ENCODE results near the gene IGHMBP2.
A peak's percentile ranks its signal among the peaks of the same experiment; 100 is the strongest.

The IGHMBP2 gene

DNA sequence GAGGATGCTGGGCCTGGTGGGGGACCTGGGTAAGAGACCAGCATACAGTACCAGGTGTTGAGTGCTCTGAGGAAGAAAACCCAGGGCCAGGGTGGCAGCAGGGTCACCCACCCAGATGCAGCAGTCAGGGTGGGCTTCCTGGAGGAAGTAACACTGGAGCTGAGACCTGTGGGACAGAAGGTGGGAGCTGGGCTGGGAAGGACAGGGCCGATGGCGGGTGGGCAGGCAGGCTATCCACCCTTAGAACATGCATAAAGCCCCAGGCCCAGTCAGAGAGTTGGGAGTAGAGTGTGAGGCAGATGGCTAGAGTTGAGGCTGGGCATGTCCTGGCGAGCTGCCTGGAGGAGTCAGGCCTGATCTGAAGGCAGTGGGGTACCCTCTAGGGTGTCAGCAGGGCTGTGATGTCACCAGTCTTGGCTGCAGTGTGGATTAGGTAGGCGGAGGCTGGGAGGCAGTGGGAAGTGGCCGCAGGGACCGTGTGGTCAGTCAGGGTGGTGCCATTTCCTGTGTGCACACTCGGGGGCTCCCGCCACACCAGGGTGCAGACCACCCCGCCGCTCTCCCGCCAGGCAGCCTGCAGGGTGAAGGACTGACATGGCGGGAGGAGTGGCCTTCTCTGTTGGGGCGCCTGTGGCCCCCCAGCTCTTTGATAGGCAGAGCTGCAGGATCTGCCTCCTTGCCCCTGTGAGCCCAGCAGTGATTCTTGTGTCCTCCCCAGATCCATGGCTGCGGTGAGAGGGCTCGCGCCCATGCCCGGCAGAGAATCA lies 35.3 kb downstream of the IGHMBP2 start:
- no peak for DNase-seq

GRCh38 chr11:68939583-68940555 lies 36.2 kb downstream of the IGHMBP2 start:
- no peak for DNase-seq

DNA sequence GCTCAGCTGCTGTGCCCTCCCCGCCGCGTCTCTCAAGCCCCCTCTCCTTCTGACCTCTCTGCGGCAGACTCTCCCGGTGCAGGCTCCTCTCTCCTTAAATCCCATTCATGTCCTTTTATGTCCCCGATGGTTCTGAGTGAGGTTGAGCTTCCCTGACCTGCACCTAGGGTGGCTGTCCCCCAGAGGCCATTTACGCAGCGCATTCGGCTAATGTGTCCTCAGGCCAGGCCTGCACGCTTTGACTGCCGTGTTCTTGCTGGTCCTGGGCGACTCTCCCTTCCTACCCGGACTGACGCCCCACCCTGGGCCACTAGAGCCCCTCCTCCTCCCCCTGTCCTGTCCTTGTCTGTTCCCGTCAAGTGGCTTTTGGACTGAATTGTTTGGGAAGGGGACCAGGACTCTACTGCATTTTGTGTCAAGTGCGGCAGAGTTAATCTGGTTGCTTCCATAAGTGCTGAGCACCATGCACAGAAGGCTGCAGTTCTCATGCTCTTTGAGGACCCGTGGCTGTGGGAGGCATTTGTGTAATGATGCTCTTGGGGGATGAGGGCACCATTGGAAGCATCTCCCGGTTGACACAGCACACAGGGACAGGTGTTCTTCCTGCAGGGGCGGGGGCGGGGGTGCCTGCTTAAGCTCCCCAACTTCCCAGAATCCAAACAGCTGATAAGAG lies 37.1 kb downstream of the IGHMBP2 start:
- DNase-seq: no peak

- DNase-seq: no peak
Measured at GRCh38 chr11:68941324-68942094, 37.8 kb downstream of the IGHMBP2 start.

DNA sequence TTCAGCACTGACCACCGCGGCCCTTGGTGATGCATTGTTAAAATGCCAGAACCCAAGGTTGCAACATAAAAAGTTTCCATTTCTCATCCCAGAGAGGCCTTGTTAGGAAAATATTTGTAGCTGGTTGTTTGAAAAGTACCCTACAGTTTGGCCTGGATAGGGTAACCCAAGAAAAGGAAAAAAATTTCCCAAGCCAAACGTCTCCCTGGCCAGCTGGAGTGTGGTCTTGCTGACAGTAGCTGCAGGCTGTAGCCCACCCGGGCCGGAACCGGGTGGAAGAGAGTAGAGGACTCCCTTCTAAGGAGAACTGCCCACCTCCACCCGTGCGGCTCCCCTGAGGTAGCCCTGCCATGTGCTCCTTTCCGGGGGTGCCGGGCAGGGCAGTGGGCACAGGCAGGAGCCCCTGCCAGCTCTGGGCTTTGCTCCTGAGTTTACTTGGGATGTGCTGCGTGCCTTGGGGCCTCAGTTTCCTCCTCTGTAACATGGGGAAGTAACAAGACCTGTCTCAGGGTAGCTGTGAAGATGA lies 38.5 kb downstream of the IGHMBP2 start:
- DNase-seq: no peak

DNA sequence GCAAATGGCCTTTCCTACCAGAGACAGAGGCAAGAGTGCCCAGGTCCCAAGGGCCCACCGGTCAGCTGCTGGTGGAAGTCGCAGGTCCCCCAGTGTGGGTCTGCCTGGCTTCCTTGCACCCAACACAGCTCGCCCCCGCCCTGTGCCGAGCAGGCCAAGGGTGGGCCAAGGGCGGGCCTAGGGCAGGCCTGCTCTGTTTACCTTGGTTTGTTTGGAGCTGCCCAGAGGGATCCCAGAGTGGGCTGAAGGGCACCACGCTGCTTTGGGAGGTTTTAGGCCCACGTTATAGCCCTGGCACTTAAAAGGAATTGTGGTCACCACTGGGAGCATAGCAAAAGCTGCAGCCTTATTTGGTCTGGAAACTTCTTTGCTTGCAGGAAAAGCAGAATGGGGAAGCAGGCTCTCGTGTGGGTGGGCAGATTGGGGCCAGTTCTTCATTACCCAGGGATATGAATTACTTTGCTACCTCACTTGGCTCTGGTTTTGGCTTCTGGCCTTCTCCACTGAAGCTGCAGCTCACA lies 39.1 kb downstream of the IGHMBP2 start:
- DNase-seq: no peak

DNA sequence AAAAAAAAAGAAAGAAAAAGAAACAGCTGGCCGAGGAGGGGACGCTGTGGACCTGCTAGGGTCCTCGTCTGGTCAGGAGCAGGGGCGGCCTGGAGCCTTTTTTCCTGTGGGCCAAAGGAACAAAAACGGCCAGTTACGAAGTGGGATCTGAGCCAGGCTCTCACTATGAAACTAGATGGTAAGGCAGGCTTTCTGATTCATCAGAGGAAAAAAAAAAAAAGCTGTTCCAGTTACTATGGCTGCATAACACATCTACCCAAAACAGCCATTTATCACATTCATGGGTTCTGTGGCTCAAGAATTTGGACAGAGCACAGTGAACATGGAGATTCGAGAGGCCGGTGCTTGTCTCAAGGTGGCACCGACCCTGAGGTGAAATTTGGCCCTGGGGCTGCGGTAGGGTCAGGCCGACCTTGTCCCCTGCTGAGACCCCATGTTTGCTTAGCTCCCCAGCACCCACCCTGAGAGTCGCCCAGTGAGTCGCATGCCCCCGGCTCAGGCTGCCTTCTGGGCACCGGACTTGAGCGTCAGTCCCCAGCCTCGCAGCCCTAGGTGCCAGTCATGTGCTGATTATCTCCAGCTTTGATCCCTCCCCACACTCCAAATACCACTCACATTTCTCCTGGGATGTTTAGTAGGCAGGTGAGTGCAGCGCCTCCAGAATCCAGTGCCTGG lies 42.9 kb downstream of the IGHMBP2 start:
- peak in 1 of 58 donors; percentile 8 for DNase-seq

DNA sequence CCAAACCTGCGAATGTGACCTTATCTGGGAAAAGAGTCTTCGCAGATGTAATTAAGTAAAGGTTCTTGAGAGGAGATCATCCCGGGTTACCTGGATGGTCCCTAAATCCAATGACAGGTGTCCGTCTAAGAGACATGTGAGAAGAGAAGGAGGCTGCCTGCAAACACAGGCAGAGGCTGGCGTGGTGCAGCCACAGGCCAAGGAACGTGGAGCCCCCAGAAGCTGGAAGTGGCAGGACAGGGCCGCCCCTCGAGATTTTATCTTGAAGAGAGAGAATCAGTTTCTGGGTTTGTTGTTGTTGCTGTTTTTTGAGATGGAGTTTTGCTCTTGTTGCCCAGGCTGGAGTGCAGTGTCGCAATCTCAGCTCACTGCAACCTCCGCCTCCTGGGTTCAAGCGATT lies 43.5 kb downstream of the IGHMBP2 start:
- no peak for DNase-seq

DNA sequence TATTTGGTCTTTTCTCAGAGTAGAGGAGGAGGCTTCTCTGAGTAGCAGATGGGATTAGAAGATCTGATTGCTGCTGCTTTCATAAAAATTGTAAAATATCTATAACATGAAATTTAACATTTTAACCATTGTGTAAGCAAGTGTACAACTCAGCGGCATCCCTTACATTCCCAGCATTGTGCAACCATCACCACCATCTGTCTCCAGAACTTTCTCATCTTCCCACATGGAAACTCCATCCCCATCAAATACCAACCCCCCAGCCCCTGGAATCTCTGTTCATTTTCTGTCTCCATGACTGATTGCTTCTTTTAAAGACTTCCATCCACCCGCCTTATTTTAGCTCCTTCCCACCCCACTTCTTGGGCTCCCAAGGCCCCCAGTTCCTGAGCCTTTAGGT lies 44.8 kb downstream of the IGHMBP2 start:
- DNase-seq: peak in 2 of 58 donors; percentile 13 to 28

GRCh38 chr11:68948935-68949334 lies 45.2 kb downstream of the IGHMBP2 start:
- DNase-seq: no peak

GRCh38 chr11:68950270-68950669 lies 46.6 kb downstream of the IGHMBP2 start:
- DNase-seq: no peak

GRCh38 chr11:68950762-68951161 lies 47.1 kb downstream of the IGHMBP2 start:
- DNase-seq: no peak

GRCh38 chr11:68954836-68955606 lies 51.3 kb downstream of the IGHMBP2 start:
- no peak for DNase-seq

GRCh38 chr11:68955607-68955958 lies 51.9 kb downstream of the IGHMBP2 start:
- DNase-seq: no peak

GRCh38 chr11:68956142-68956541 lies 52.5 kb downstream of the IGHMBP2 start:
- DNase-seq: no peak

- no peak for DNase-seq
Measured at GRCh38 chr11:68956547-68957254, 53.0 kb downstream of the IGHMBP2 start.

DNA sequence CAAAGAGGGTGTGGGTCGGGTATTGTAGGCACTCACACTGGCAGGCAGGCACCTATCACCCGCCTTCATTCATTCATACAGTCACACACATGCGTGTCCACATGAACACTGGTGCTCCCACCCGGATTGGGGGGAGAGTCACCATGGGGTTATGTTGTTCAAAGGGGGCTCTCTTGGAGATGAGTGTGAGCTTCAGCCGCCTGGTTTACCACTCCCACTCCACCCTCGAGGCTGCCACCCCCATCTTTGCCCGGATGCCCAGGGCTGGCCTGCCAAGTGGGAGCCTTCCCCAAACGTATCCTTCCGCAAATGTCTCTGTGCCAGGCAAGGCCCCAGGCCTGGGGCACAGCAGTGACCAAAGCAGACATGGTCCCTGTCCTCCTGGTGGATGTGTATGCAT lies 54.5 kb downstream of the IGHMBP2 start:
- DNase-seq: no peak
